Peyer's patch (tissue), 4 donors: Measurements from ENCODE around the gene CACNA2D3. TPM values are rescaled to one million over a fixed set of nuclear protein-coding genes. Genes with fewer than 3 reads are reported as not detected.

Source experiments
- DNase-seq, 3 donors: peaks; one replicate each; pipeline ENCODE4 v3.0.0-alpha.2; 2017 to 2019
- H3K27ac ChIP-seq, 4 donors: fragments of 200-600 bp; sonication (generic); one replicate each; pipeline ENCODE4 v1.5.1; 2016 to 2019
- H3K27me3 ChIP-seq, 2 donors: fragments of 200-600 bp; sonication (generic); one replicate each; pipeline ENCODE4 v1.5.1; 2019
- H3K36me3 ChIP-seq, 3 donors: fragments of 200-600 bp; sonication (generic); one replicate each; pipeline ENCODE4 v1.5.1; 2016 to 2019
- H3K4me1 ChIP-seq, 4 donors: fragments of 200-600 bp; sonication (generic); one replicate each; pipeline ENCODE4 v1.5.1; 2016 to 2019
- H3K4me3 ChIP-seq, 4 donors: fragments of 200-600 bp; sonication (generic); 1 replicate in 3 of 4; 2 replicates in 1 of 4; pipeline ENCODE4 v1.5.1; 2016 to 2019; ENCODE audit warnings: mild to moderate bottlenecking in 1 of 4
- H3K9me3 ChIP-seq, 4 donors: fragments of 200-600 bp; sonication (generic); one replicate each; pipeline ENCODE4 v1.5.1; 2016 to 2019; ENCODE audit warnings: mild to moderate bottlenecking in 1 of 4
- CTCF ChIP-seq, 6 experiments: fragments of 450-650 bp in 4 of 6; fragments of 200-600 bp in 2 of 6; sonication (generic) in 1 of 6; IDR thresholded peaks; one replicate each; pipeline ENCODE4 v1.5.1; 2017 to 2019; ENCODE audit warnings: antibody characterized with exemption in 6 of 6, mild to moderate bottlenecking in 3 of 6, moderate library complexity in 1 of 6
- POLR2A ChIP-seq, 2 donors: fragments of 450-650 bp; IDR thresholded peaks; one replicate each; pipeline ENCODE4 v1.5.1; 2017; ENCODE audit warnings: antibody characterized with exemption in 2 of 2, mild to moderate bottlenecking in 2 of 2, moderate library complexity in 2 of 2
- total RNA-seq, 4 donors: library from RNA; depleted of rRNA; stranded (reverse); fragments of >200 nt; gene quantifications; one replicate each; pipeline ENCODE4 v1.1.0, GENCODE V29; 2016

CACNA2D3 gene
- total RNA-seq, 4 donors from 2014 or later = 0.27 to 5.0 TPM; not detected in 2

GRCh38 chr3:54565956-54566355, 443.6 kb downstream of the CACNA2D3 start:
- Histone ChIP-seq H3K4me3 (no peak overlapping the region), H3K9me3 (no peaks in the 10 kb centered on the region), H3K36me3 (no peaks in the 10 kb centered on the region), H3K4me1 (no peaks in the 10 kb centered on the region), H3K27ac (no peak overlapping the region), H3K27me3 (no peaks in the 10 kb centered on the region)
- TF ChIP-seq CTCF (IDR thresholded peaks at IDR 0.05) = no peak
- no peak for TF ChIP-seq POLR2A (IDR thresholded peaks at IDR 0.05)
- no peak for DNase-seq

GRCh38 chr3:54567949-54568348, 445.6 kb downstream of the CACNA2D3 start:
- Histone ChIP-seq H3K4me3 (no peak overlapping the region), H3K27me3 (no peaks in the 10 kb centered on the region), H3K4me1 (no peaks in the 10 kb centered on the region), H3K9me3 (no peaks in the 10 kb centered on the region), H3K36me3 (no peaks in the 10 kb centered on the region), H3K27ac (no peak overlapping the region)
- no peak for TF ChIP-seq CTCF (IDR thresholded peaks at IDR 0.05)
- TF ChIP-seq POLR2A (IDR thresholded peaks at IDR 0.05) = no peak
- DNase-seq = no peak

GRCh38 chr3:54570008-54570407, 447.7 kb downstream of the CACNA2D3 start:
- no peak overlapping the region for H3K4me3 ChIP-seq
- H3K27me3 ChIP-seq = no peaks in the 10 kb centered on the region
- no peak for TF ChIP-seq POLR2A (IDR thresholded peaks at IDR 0.05)
- TF ChIP-seq CTCF (IDR thresholded peaks at IDR 0.05) = no peak
- no peaks in the 10 kb centered on the region for H3K9me3 ChIP-seq
- DNase-seq = no peak
- H3K36me3 ChIP-seq = no peaks in the 10 kb centered on the region
- no peaks in the 10 kb centered on the region for H3K4me1 ChIP-seq
- H3K27ac ChIP-seq = no peak overlapping the region

- TF ChIP-seq CTCF (IDR thresholded peaks at IDR 0.05) (no peak), POLR2A (IDR thresholded peaks at IDR 0.05) (no peak)
- H3K4me1 ChIP-seq = no peaks in the 10 kb centered on the region
- H3K27me3 ChIP-seq = no peaks in the 10 kb centered on the region
- H3K9me3 ChIP-seq = no peaks in the 10 kb centered on the region
- DNase-seq = no peak
- no peak overlapping the region for H3K27ac ChIP-seq
- H3K4me3 ChIP-seq = no peak overlapping the region
- no peaks in the 10 kb centered on the region for H3K36me3 ChIP-seq
Observed at GRCh38 chr3:54572197-54572895, 450.0 kb downstream of the CACNA2D3 start.

- no peaks in the 10 kb centered on the region for H3K9me3 ChIP-seq
- TF ChIP-seq CTCF (IDR thresholded peaks at IDR 0.05) (no peak), POLR2A (IDR thresholded peaks at IDR 0.05) (no peak)
- no peaks in the 10 kb centered on the region for H3K4me1 ChIP-seq
- H3K4me3 ChIP-seq = no peak overlapping the region
- no peaks in the 10 kb centered on the region for H3K27me3 ChIP-seq
- DNase-seq = no peak
- no peak overlapping the region for H3K27ac ChIP-seq
- no peaks in the 10 kb centered on the region for H3K36me3 ChIP-seq
Observed at GRCh38 chr3:54573858-54574257, 451.5 kb downstream of the CACNA2D3 start.
